ENCODE data around the gene COA1. TPM values are rescaled to one million over a fixed set of nuclear protein-coding genes. Genes with fewer than 3 reads are reported as not detected.
"Not testable (repeated sequence)": the region's sequence is repeated elsewhere in the genome, so short reads cannot be mapped to it uniquely, and the experiment has no call there.

COA1 gene
- total RNA-seq, 1 experiment from 2014 or later = 85.4 TPM

GRCh38 chr7:43700646-43701499, 28.4 kb downstream of the COA1 start:
- 0 out of 2 replicates have a peak, but pooled peaks cover 5% of the 10 kb centered on the region for H3K4me1 ChIP-seq (replicated peaks)
- no peak overlapping the region for H3K27ac ChIP-seq
- no peak overlapping the region for H3K4me3 ChIP-seq
- peaks cover 13% of the 10 kb centered on the region for H3K36me3 ChIP-seq
- H3K27me3 ChIP-seq (replicated peaks) = no peaks in the 10 kb centered on the region
- H3K9me3 ChIP-seq (replicated peaks) = no peaks in the 10 kb centered on the region
- no peak for DNase-seq (ENCODE audit: low read depth in 1 of 2, low spot score in 2 of 2)

GRCh38 chr7:43700059-43700501, 29.2 kb downstream of the COA1 start:
- Histone ChIP-seq H3K27me3 (replicated peaks) (no peaks in the 10 kb centered on the region), H3K4me1 (replicated peaks) (0 out of 2 replicates have a peak, but pooled peaks cover 5% of the 10 kb centered on the region), H3K36me3 (peaks cover 6% of the 10 kb centered on the region), H3K27ac (no peak overlapping the region), H3K4me3 (no peak overlapping the region), H3K9me3 (replicated peaks) (no peaks in the 10 kb centered on the region)
- DNase-seq (ENCODE audit: low read depth in 1 of 2, low spot score in 2 of 2) = peak in 1 of 2 experiments; percentile 46

- no peak for DNase-seq (ENCODE audit: low read depth in 1 of 2, low spot score in 2 of 2)
- Histone ChIP-seq H3K9me3 (replicated peaks) (no peaks in the 10 kb centered on the region), H3K27ac (no peak overlapping the region), H3K36me3 (no peaks in the 10 kb centered on the region), H3K4me3 (no peak overlapping the region), H3K4me1 (replicated peaks) (peaks cover 17% of the 10 kb centered on the region), H3K27me3 (replicated peaks) (no peaks in the 10 kb centered on the region)
Measured at GRCh38 chr7:43698460-43699255, 30.7 kb downstream of the COA1 start.

- DNase-seq (ENCODE audit: low read depth in 1 of 2, low spot score in 2 of 2) = no peak
- Histone ChIP-seq H3K27ac (no peak overlapping the region), H3K9me3 (replicated peaks) (no peaks in the 10 kb centered on the region)
Measured at GRCh38 chr7:43697690-43698089, 31.6 kb downstream of the COA1 start.

GRCh38 chr7:43695365-43695764, 34.0 kb downstream of the COA1 start:
- no peak overlapping the region for H3K4me3 ChIP-seq
- no peaks in the 10 kb centered on the region for H3K9me3 ChIP-seq (replicated peaks)
- DNase-seq (ENCODE audit: low read depth in 1 of 2, low spot score in 2 of 2) = no peak
- H3K4me1 ChIP-seq (replicated peaks) = peaks cover 24% of the 10 kb centered on the region
- H3K36me3 ChIP-seq = 0 out of 2 replicates have a peak, but pooled peaks cover 3% of the 10 kb centered on the region
- no peak overlapping the region for H3K27ac ChIP-seq
- no peaks in the 10 kb centered on the region for H3K27me3 ChIP-seq (replicated peaks)

More at GRCh38 chr7:43697690-43698089, 31.6 kb downstream of the COA1 start:
- Histone ChIP-seq H3K4me1 (replicated peaks) (peaks cover 27% of the 10 kb centered on the region), H3K27me3 (replicated peaks) (no peaks in the 10 kb centered on the region), H3K4me3 (no peak overlapping the region), H3K36me3 (0 out of 2 replicates have a peak, but pooled peaks cover 3% of the 10 kb centered on the region)

- DNase-seq (ENCODE audit: low read depth in 1 of 2, low spot score in 2 of 2) = no peak
- Histone ChIP-seq H3K27me3 (replicated peaks) (no peaks in the 10 kb centered on the region), H3K27ac (no peak overlapping the region)
Measured at GRCh38 chr7:43694399-43694748, 34.9 kb downstream of the COA1 start.

GRCh38 chr7:43693687-43694398, 35.5 kb downstream of the COA1 start:
- Histone ChIP-seq H3K9me3 (replicated peaks) (no peaks in the 10 kb centered on the region), H3K36me3 (0 out of 2 replicates have a peak, but pooled peaks cover 3% of the 10 kb centered on the region), H3K27ac (peak overlapping the region; percentile 25; the same call in 1 of the 2 replicates), H3K4me1 (replicated peaks) (peaks cover 31% of the 10 kb centered on the region), H3K4me3 (no peak overlapping the region), H3K27me3 (replicated peaks) (no peaks in the 10 kb centered on the region)
- peak; percentile 44 to 56 for DNase-seq (ENCODE audit: low read depth in 1 of 2, low spot score in 2 of 2)

More at GRCh38 chr7:43694399-43694748, 34.9 kb downstream of the COA1 start:
- peaks cover 26% of the 10 kb centered on the region for H3K4me1 ChIP-seq (replicated peaks)
- 0 out of 2 replicates have a peak, but pooled peaks cover 3% of the 10 kb centered on the region for H3K36me3 ChIP-seq
- H3K4me3 ChIP-seq = no peak overlapping the region
- no peaks in the 10 kb centered on the region for H3K9me3 ChIP-seq (replicated peaks)

- peaks cover 32% of the 10 kb centered on the region for H3K4me1 ChIP-seq (replicated peaks)
- H3K4me3 ChIP-seq = no peak overlapping the region
- DNase-seq (ENCODE audit: low read depth in 1 of 2, low spot score in 2 of 2) = no peak
- no peaks in the 10 kb centered on the region for H3K9me3 ChIP-seq (replicated peaks)
- H3K36me3 ChIP-seq = 0 out of 2 replicates have a peak, but pooled peaks cover 3% of the 10 kb centered on the region
- no peak overlapping the region for H3K27ac ChIP-seq
- no peaks in the 10 kb centered on the region for H3K27me3 ChIP-seq (replicated peaks)
Measured at GRCh38 chr7:43692582-43693373, 36.5 kb downstream of the COA1 start.

GRCh38 chr7:43691611-43692010, 37.7 kb downstream of the COA1 start:
- Histone ChIP-seq H3K4me1 (replicated peaks) (peaks cover 32% of the 10 kb centered on the region), H3K4me3 (no peak overlapping the region), H3K27me3 (replicated peaks) (no peaks in the 10 kb centered on the region), H3K36me3 (0 out of 2 replicates have a peak, but pooled peaks cover 3% of the 10 kb centered on the region), H3K9me3 (replicated peaks) (no peaks in the 10 kb centered on the region), H3K27ac (no peak overlapping the region)
- no peak for DNase-seq (ENCODE audit: low read depth in 1 of 2, low spot score in 2 of 2)

GRCh38 chr7:43689115-43689514, 40.2 kb downstream of the COA1 start:
- Histone ChIP-seq H3K4me1 (replicated peaks) (peaks cover 24% of the 10 kb centered on the region), H3K9me3 (replicated peaks) (no peaks in the 10 kb centered on the region), H3K27ac (no peak overlapping the region), H3K4me3 (no peak overlapping the region), H3K36me3 (0 out of 2 replicates have a peak, but pooled peaks cover 3% of the 10 kb centered on the region), H3K27me3 (replicated peaks) (no peaks in the 10 kb centered on the region)
- no peak for DNase-seq (ENCODE audit: low read depth in 1 of 2, low spot score in 2 of 2)

- not testable (repeated sequence) for DNase-seq (ENCODE audit: low read depth in 1 of 2, low spot score in 2 of 2); H3K36me3 ChIP-seq; H3K4me3 ChIP-seq; H3K27me3 ChIP-seq (replicated peaks); H3K27ac ChIP-seq; H3K9me3 ChIP-seq (replicated peaks)
- H3K4me1 ChIP-seq (replicated peaks) = peaks cover 14% of the 10 kb centered on the region
Measured at GRCh38 chr7:43687866-43688265, 41.5 kb downstream of the COA1 start.

- no peak for DNase-seq (ENCODE audit: low read depth in 1 of 2, low spot score in 2 of 2)
- no peak overlapping the region for H3K27ac ChIP-seq
- H3K4me3 ChIP-seq = no peak overlapping the region
- peaks cover 10% of the 10 kb centered on the region for H3K4me1 ChIP-seq (replicated peaks)
- no peaks in the 10 kb centered on the region for H3K36me3 ChIP-seq
- no peaks in the 10 kb centered on the region for H3K9me3 ChIP-seq (replicated peaks)
- H3K27me3 ChIP-seq (replicated peaks) = no peaks in the 10 kb centered on the region
Measured at GRCh38 chr7:43686991-43687390, 42.3 kb downstream of the COA1 start.

- Histone ChIP-seq H3K27ac (no peak overlapping the region), H3K4me3 (no peak overlapping the region), H3K9me3 (replicated peaks) (no peaks in the 10 kb centered on the region), H3K4me1 (replicated peaks) (0 out of 2 replicates have a peak, but pooled peaks cover 3% of the 10 kb centered on the region), H3K36me3 (no peaks in the 10 kb centered on the region), H3K27me3 (replicated peaks) (no peaks in the 10 kb centered on the region)
- no peak for DNase-seq (ENCODE audit: low read depth in 1 of 2, low spot score in 2 of 2)
Measured at GRCh38 chr7:43680736-43681135, 48.6 kb downstream of the COA1 start.

Measured in SJSA1 (cell line).